H7 (cell line): ENCODE results near the gene KCNJ5. TPM values are rescaled to one million over a fixed set of nuclear protein-coding genes. Genes with fewer than 3 reads are reported as not detected.

Experiments used
- DNase-seq: peaks from one replicate; pipeline ENCODE4 v3.0.0; 2012
- H3K27me3 ChIP-seq: 2 replicates; pipeline ENCODE4 v1.6.0; 2011; ENCODE audit warnings: mild to moderate bottlenecking, low read length; ENCODE audit not compliant: control insufficient read depth, insufficient read depth
- H3K36me3 ChIP-seq: replicated peaks from 2 replicates; pipeline ENCODE4 v1.5.1; 2011; ENCODE audit warnings: low read length; ENCODE audit not compliant: control insufficient read depth, insufficient read depth
- H3K4me3 ChIP-seq: 2 replicates; pipeline ENCODE4 v1.5.1; 2011; ENCODE audit warnings: low read depth, mild to moderate bottlenecking, control low read depth, low read length, moderate library complexity; ENCODE audit not compliant: insufficient read depth
- total RNA-seq: library from RNA; depleted of rRNA; stranded (reverse); fragments of >200 nt; shearing (Covaris generic); gene quantifications from 2 replicates; pipeline ENCODE4 v1.2.3, GENCODE V29; 2014

The KCNJ5 gene
- total RNA-seq, 1 experiment from 2014 or later: 0.35 TPM

DNA sequence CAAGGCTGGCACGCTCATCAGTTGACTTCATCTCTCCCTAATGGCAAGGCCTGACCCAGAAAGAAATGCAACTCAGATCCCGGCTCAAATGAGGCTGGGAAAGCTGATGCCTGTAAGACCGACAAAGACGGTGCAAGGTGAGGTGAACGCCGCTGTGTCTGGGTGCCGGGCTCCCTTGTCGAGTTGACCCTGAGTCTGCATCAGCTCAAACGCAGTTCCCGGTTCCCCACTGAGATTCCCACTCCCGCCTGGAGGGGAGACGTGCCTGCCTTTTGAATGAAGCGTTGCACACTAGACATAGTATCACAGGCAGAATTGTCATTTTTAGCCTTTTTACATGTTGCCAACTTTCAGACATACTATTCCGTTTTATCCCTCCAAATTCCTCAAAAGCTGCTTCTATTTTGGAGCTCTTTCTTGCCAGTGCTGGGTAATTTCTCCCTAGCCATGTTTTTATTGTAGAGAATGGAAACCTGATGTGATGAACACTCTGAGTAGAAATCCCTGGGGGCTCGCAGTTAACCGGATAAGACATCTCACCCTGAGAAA is 52.3 kb downstream of the KCNJ5 start:
- Histone ChIP-seq H3K4me3 (no peak overlapping the region), H3K36me3 (no peaks in the 10 kb centered on the region), H3K27me3 (no peaks in the 10 kb centered on the region; the same call in 1 of the 2 replicates)
- peak; percentile 45 for DNase-seq

DNA sequence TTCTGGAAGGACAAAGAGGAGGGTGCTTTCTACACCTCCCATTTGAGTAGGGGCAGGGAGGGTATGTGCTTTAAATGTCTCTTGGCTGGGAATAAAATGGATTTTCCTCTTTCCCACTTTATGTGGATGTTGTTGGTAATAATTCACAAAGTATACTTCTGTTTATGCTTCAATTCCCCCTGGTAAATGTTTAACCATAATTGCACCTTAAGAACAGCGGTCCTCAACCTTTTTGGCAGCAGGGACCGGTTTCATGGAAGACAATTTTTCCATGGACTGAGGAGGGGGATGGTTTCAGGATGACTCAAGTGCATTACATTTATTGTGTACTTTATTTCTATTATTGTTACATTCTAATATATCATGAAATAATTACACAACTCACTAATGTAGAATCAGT is 55.5 kb downstream of the KCNJ5 start:
- Histone ChIP-seq H3K4me3 (no peak overlapping the region), H3K27me3 (no peaks in the 10 kb centered on the region; the same call in 1 of the 2 replicates)
- no peak for DNase-seq

DNA sequence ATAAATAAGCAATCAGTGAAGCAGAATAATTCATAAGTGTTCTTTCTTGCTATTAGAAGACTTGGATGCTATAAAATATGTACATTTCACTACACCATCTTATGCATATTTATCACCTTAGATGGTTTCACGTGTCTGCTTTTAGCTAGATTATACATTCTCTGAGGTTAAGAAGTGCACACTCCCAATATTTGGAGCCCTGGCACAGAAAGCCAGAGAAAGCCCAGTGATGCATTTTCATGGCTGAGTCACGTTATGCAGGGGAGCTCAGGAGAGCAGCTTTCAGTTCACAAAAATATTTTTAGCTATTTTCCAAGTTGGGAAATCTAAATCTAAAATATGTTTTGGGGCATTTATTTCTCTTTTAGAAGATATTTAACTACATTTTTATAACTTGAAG is 56.6 kb downstream of the KCNJ5 start:
- Histone ChIP-seq H3K36me3 (no peaks in the 10 kb centered on the region), H3K4me3 (no peak overlapping the region), H3K27me3 (peaks cover 3% of the 10 kb centered on the region; the same call in 1 of the 2 replicates)
- no peak for DNase-seq

More for the DNA sequence above, 55.5 kb downstream of the KCNJ5 start:
- no peaks in the 10 kb centered on the region for H3K36me3 ChIP-seq

DNA sequence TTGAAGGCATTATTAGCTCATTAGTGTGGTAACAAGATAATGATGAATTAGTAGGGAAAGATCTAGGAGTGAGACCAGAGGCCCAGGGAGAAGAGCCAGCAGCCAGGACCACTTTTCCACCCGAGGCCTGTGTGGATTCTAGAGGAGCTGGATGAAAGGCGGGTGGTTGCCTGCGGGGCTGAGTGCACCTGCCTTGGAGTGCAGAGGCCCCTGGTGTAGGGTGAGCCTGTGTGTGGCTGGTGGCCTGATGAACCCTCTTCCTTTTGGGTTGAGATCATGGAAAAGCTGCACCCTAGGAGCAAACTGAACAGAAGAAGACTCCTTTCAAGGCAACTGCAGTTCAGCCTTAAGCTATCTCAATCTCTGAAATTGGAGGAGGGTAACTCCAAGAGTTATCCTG is 57.4 kb downstream of the KCNJ5 start:
- Histone ChIP-seq H3K27me3 (peaks cover 3% of the 10 kb centered on the region; the same call in 1 of the 2 replicates), H3K4me3 (no peak overlapping the region), H3K36me3 (no peaks in the 10 kb centered on the region)
- DNase-seq: peak; percentile 67

DNA sequence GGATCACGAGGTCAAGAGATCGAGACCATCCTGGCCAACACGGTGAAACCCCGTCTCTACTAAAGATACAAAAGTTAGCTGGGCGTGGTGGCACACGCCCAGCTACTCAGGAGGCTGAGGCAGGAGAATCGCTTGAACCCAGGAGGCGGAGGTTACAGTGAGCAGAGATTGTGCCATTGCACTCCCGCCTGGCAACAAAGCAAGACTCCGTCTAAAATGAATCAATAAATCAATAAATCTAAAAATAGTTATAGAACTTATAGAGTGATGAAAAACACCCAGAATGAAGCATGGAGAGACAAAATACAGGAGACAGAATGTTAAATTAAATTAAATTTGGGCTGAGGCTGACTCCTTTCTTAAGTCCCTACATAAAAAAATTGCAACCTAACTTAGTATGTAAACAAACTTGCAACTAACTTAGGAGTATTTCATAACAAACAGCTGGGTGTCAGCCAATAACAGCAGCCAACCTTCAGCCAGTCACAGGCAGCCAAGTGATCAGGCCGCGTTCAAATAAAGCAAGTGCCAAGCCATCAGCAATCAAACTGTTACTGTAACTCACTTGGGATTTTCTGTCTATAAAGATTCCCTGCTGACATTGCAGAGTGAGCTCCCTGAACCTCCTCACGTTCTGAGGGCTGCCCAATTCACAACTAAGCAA is 58.8 kb downstream of the KCNJ5 start:
- peaks cover 3% of the 10 kb centered on the region; the same call in 1 of the 2 replicates for H3K27me3 ChIP-seq
- H3K36me3 ChIP-seq: no peaks in the 10 kb centered on the region
- no peak overlapping the region for H3K4me3 ChIP-seq
- DNase-seq: no peak

DNA sequence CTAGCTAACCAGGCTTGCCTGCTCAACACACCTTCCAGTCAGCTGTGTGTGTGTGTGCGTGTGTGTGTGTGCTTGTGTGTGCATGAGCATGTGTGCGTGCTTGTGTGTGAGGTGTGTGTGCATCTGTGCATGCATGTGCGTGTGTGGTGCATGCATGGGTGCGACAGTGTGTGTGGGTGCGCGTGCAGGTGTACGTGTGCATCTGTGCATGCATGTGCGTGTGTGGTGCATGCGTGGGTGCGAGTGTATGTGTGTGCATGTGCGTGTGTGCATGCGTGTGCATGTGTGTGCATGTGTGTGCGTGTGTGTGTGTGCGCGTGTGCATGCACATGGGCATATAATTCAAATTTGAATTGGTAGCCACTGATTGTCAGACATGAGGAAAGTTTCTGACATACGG is 62.0 kb downstream of the KCNJ5 start:
- DNase-seq: no peak
- peaks cover 3% of the 10 kb centered on the region; the same call in 1 of the 2 replicates for H3K27me3 ChIP-seq
- H3K36me3 ChIP-seq: no peaks in the 10 kb centered on the region
- no peak overlapping the region for H3K4me3 ChIP-seq

DNA sequence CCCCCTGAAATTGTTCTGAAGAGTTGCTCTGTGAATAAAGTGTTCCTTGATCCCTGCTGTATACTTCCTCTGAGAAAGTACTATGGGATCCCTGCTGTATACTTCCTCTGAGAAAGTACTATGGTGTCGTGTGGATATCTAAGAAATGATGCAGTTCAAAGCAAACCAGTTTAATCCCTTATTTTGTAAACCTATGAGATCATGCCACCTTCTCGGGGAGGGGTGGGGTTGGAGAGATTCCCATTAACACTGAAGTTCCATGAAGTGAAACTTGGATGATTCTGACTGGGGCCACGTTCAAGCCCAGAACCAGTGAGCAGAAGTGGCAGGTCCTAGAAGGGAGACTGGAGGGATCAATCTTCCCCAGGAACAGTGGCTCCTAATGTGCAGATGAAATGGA is 64.5 kb downstream of the KCNJ5 start:
- Histone ChIP-seq H3K4me3 (no peak overlapping the region), H3K27me3 (peaks cover 3% of the 10 kb centered on the region; the same call in 1 of the 2 replicates), H3K36me3 (no peaks in the 10 kb centered on the region)
- no peak for DNase-seq

DNA sequence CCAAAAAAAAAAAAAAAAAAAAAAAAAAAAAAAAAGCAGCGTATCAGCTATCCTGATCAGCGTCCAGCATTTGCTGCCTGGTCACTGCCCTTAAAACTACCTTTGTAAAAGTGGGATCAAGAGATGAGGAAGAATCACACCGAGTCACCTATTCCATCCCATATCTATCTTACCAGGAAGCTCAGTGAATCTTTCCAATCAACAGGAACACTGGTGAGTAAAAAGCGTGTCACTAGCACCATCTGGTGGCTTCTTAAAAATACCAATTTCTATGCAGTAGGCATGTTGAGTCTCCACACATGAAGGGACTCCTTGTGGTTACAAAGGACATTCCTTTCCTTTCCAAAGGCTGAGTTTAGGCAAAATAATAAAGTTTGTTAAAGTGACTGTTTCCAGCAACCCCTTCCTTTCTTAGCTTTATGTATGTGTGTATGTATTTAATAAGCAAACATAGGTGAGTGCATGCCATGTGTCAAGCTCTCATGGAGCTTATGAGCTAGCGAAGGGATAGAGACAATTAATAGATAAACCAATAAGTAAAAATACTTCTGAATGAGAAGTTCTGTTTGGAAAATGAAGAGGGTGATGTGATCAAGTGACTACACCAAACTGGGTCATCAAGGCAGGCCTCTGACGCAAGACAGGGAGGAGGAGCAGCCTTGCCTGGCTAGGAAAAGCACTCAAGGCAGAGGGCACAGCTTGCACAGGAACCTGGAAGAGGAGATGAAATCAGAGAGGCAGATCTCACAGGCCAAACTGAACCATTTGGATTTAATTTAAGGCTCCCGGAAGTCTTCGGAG is 65.4 kb downstream of the KCNJ5 start:
- DNase-seq: peak; percentile 70
- Histone ChIP-seq H3K36me3 (no peaks in the 10 kb centered on the region), H3K27me3 (peaks cover 3% of the 10 kb centered on the region; the same call in 1 of the 2 replicates)

DNA sequence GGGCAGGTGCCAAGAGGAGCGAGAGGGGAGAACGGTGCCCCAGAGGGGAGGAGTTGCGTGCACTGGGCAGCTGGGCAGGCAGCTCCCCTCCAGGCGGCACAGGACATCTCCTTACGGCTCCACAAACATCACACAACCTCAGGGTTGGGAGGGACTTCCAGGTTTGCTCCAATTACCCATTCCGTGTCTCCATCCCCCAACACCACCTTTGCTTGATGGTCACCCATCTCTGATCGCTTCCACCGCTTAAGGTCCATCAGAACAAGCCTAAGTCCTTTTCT is 66.0 kb downstream of the KCNJ5 start:
- Histone ChIP-seq H3K4me3 (no peak overlapping the region), H3K36me3 (no peaks in the 10 kb centered on the region)
- DNase-seq: no peak

More for the DNA sequence above, 65.4 kb downstream of the KCNJ5 start:
- no peak overlapping the region for H3K4me3 ChIP-seq

DNA sequence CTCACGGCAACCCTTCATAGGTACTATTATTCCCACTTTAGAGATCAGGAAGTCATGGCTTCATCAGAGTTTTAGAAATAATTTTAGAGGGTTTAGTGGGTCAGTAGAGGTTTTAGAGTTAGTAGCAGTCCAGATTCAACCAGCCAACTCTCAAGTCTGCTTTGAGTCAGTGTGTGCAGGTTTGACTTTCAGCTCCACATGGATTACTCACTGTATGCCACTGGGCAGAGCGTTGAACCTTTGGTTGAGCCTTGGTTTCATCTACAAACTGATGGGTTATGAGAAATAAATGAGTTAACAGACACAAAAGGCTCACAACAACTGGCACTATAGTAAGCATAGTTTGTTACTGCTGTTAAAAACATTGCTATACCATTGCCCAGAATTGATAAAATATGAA is 70.5 kb downstream of the KCNJ5 start:
- Histone ChIP-seq H3K36me3 (no peaks in the 10 kb centered on the region), H3K4me3 (no peak overlapping the region), H3K27me3 (no peaks in the 10 kb centered on the region)
- DNase-seq: no peak

More for the DNA sequence above, 66.0 kb downstream of the KCNJ5 start:
- H3K27me3 ChIP-seq: peaks cover 2% of the 10 kb centered on the region; the same call in 1 of the 2 replicates

DNA sequence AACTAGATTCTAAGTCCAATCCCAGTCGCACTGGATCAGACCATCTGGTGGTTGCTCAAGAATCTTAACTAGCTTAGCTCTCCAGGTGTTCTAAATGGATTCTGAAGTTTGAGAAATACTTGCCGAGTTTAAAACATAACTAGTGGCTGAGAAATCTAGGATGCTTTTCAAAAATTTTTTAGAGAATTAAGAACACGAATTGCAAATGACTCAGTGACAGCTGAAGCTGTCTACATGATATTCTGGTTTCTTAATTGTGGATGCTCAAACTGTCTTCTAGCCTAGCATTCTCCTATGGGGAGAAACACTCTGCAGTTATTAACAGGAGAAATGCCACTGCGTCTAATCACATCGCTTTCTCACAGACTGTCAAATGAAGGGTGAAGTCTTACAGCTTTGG is 71.7 kb downstream of the KCNJ5 start:
- Histone ChIP-seq H3K27me3 (no peaks in the 10 kb centered on the region), H3K36me3 (no peaks in the 10 kb centered on the region), H3K4me3 (no peak overlapping the region)
- no peak for DNase-seq

DNA sequence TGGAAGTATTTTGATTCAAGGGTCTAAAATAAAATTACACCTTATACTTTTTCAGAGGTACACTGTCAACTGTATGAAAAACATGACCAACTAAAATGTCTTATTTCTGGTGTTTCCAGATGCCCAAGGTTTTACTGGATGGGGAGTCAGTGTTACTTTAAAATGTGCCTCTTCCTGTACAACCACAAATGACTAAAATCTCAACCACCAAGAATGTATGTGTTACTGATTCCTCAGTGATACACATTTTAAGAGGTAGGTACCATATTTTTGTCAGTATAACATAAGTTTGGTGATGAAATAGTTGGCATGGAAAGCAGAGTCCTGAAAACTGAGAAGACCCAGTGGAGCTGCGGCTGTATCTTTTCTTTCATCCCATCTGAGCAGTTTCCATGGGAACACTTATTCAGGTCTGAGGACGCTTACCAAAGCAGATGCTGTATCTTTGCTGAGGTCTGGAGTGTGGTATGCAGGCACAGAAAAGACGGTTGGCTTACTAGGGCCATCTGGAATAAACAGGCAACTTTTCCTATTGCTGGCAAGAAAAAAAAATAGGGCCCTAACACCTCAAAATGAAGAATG is 72.7 kb downstream of the KCNJ5 start:
- H3K4me3 ChIP-seq: no peak overlapping the region
- H3K27me3 ChIP-seq: no peaks in the 10 kb centered on the region
- H3K36me3 ChIP-seq: peaks cover 2% of the 10 kb centered on the region; the same call in 1 of the 2 replicates
- no peak for DNase-seq

DNA sequence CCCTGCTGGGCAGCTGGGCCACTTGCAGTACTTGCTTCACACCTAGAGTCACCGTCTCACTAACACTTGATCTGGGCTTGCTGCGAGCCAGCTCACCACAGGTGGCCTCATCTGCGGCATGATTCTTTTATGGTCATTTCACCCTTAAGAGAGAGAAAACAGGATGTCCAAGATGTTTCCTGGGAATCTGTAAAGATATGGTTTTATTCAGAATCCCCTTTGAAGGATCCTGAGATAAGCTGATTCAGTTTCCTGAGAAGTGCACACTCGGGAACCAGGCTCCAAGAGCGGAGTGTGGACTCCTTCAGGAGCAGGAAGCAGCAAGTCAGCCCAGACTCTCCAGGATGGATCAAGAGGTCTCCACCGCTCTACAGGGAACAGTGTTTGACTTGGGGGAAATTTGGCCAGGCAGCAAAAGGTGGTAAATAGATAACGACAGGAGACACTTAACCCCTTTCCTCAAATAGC is 73.3 kb downstream of the KCNJ5 start:
- no peak for DNase-seq
- no peak overlapping the region for H3K4me3 ChIP-seq
- H3K27me3 ChIP-seq: no peaks in the 10 kb centered on the region
- peaks cover 3% of the 10 kb centered on the region for H3K36me3 ChIP-seq

DNA sequence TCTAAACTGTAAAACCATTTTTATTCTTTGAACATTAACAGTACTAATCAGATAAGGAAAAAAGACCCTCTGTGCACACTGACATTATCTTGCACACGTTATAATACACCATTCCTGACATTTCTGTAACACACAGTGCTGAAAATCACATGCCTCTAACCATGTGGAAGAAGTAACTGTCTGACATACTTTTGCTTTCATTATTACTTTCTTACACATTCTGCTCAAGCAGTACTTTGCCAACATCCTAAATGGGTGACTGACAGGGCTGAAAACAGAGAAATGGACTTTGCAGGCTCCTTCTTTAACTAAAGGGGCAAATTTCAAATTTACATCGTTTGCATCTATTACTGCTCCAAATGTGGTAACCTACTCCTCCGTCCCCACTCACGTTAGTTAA is 74.3 kb downstream of the KCNJ5 start:
- Histone ChIP-seq H3K27me3 (no peaks in the 10 kb centered on the region), H3K4me3 (no peak overlapping the region), H3K36me3 (peaks cover 8% of the 10 kb centered on the region)
- DNase-seq: no peak
